ENCODE measurements around the gene MYL6.

Gene MYL6

DNA sequence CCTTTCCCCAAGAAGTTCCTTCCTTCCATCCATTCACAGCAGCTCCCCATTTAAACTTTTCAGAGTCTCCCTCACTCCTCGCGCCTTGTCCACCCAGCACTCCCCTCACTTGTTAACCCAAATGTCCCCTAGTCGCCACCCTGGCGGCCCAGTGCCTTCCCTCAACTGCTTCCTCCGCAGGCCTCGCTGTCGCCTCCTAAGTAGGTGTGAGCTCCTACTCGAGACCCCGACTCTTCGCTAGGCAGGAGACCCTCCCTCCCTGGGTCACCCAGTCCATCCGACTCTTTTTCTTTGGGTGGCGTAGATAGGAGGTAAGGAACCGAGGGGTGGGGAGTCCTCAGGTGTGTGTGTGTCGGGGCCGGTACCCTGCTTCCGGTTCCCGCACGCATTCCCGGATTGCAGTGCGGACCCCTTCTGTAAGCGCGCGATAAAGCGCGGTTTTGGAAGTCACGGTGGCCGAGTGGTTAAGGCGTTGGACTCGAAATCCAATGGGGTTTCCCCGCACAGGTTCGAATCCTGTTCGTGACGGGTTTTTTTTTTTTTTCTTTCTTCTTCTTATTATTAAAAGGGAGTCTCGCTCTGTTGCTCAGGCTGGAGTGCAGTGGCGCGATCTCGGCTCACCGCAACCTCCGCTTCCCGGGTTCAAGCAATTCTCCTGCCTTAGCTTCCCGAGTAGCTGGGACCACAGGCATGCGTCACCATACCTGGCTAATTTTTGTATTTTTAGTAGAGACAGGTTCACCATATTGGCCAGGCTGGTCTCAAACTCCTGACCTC lies 31.9 kb downstream of the MYL6 start (continued):
- TF ChIP-seq, protein P1, sequence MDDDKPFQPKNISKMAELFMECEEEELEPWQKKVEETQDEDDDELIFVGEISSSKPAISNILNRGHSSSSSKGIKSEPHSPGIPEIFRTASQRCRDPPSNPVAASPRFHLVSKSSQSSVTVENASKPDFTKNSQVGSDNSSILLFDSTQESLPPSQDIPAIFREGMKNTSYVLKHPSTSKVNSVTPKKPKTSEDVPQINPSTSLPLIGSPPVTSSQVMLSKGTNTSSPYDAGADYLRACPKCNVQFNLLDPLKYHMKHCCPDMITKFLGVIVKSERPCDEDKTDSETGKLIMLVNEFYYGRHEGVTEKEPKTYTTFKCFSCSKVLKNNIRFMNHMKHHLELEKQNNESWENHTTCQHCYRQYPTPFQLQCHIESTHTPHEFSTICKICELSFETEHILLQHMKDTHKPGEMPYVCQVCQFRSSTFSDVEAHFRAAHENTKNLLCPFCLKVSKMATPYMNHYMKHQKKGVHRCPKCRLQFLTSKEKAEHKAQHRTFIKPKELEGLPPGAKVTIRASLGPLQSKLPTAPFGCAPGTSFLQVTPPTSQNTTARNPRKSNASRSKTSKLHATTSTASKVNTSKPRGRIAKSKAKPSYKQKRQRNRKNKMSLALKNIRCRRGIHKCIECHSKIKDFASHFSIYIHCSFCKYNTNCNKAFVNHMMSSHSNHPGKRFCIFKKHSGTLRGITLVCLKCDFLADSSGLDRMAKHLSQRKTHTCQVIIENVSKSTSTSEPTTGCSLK (tag by site-specific recombination; IDR thresholded peaks at IDR 0.05) = no peak
- peak; percentile 49; the same call in 1 of the 2 replicates for TF ChIP-seq KLF1 (tag by site-specific recombination; IDR thresholded peaks at IDR 0.05)
- TF ChIP-seq GLI2 (tag by site-specific recombination; IDR thresholded peaks at IDR 0.05; ENCODE audit: borderline replicate concordance, low read depth) = no peak
- no peak for TF ChIP-seq ZNF157 (tag by site-specific recombination; IDR thresholded peaks at IDR 0.05)
- TF ChIP-seq SP3 (tag by site-specific recombination; IDR thresholded peaks at IDR 0.05) = peak; percentile 34
- TF ChIP-seq REST (tag by site-specific recombination; IDR thresholded peaks at IDR 0.05) = no peak
- peak; percentile 94 for TF ChIP-seq ZNF2 (tag by site-specific recombination; IDR thresholded peaks at IDR 0.05)
- TF ChIP-seq ZNF214 (tag by site-specific recombination; IDR thresholded peaks at IDR 0.05; ENCODE audit: borderline replicate concordance) = peak; percentile 23; the same call in 1 of the 2 replicates
- TF ChIP-seq EGR2 (tag by site-specific recombination; IDR thresholded peaks at IDR 0.05; ENCODE audit: low read depth) = 0 out of 2 replicates have a peak, but pooled peaks have one; percentile 6
- TF ChIP-seq ZNF16 (tag by site-specific recombination; IDR thresholded peaks at IDR 0.05; ENCODE audit: low read depth) = peak; percentile 46
- peak; percentile 98; the same call in 1 of the 2 replicates for TF ChIP-seq ZNF391 (tag by site-specific recombination; IDR thresholded peaks at IDR 0.05; ENCODE audit: borderline replicate concordance, low read depth)
- TF ChIP-seq ZNF585B (tag by site-specific recombination; IDR thresholded peaks at IDR 0.05) = no peak
- peak; percentile 54; the same call in 1 of the 2 replicates for TF ChIP-seq YY2 (tag by site-specific recombination; IDR thresholded peaks at IDR 0.05)
- TF ChIP-seq PRDM4 (tag by site-specific recombination; IDR thresholded peaks at IDR 0.05) = no peak
- no peak for TF ChIP-seq ZNF350 (tag by site-specific recombination; IDR thresholded peaks at IDR 0.05)
- no peak for TF ChIP-seq ZNF555 (tag by site-specific recombination; conservative IDR thresholded peaks at IDR 0.05)
- no peak for TF ChIP-seq MEIS1 (CRISPR knock-in tag; IDR thresholded peaks at IDR 0.05; ENCODE audit: borderline replicate concordance)
- TF ChIP-seq ZNF544 (tag by site-specific recombination; IDR thresholded peaks at IDR 0.05) = no peak
- no peak for TF ChIP-seq ZNF670 (tag by site-specific recombination; IDR thresholded peaks at IDR 0.05; ENCODE audit: low read depth)
- TF ChIP-seq, protein P2, sequence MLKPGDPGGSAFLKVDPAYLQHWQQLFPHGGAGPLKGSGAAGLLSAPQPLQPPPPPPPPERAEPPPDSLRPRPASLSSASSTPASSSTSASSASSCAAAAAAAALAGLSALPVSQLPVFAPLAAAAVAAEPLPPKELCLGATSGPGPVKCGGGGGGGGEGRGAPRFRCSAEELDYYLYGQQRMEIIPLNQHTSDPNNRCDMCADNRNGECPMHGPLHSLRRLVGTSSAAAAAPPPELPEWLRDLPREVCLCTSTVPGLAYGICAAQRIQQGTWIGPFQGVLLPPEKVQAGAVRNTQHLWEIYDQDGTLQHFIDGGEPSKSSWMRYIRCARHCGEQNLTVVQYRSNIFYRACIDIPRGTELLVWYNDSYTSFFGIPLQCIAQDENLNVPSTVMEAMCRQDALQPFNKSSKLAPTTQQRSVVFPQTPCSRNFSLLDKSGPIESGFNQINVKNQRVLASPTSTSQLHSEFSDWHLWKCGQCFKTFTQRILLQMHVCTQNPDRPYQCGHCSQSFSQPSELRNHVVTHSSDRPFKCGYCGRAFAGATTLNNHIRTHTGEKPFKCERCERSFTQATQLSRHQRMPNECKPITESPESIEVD (tag by site-specific recombination; IDR thresholded peaks at IDR 0.05) = no peak
- TF ChIP-seq ZNF530 (tag by site-specific recombination; IDR thresholded peaks at IDR 0.05; ENCODE audit: low read depth) = no peak
- TF ChIP-seq ZFHX2 (tag by site-specific recombination; conservative IDR thresholded peaks at IDR 0.05) = no peak; the same call in 1 of the 2 replicates
- TF ChIP-seq TSHZ1 (tag by site-specific recombination; IDR thresholded peaks at IDR 0.05; ENCODE audit: borderline replicate concordance) = peak; percentile 49; the same call in 1 of the 2 replicates
- TF ChIP-seq BCL11A (tag by site-specific recombination; IDR thresholded peaks at IDR 0.05; ENCODE audit: low read depth) = no peak
